Measurements from ENCODE around the gene PIK3R6. TPM values are rescaled to one million over a fixed set of nuclear protein-coding genes. Genes with fewer than 3 reads are reported as not detected.

PIK3R6 gene
- total RNA-seq, 1 donor from 2014 or later, result 4.5 TPM

DNA sequence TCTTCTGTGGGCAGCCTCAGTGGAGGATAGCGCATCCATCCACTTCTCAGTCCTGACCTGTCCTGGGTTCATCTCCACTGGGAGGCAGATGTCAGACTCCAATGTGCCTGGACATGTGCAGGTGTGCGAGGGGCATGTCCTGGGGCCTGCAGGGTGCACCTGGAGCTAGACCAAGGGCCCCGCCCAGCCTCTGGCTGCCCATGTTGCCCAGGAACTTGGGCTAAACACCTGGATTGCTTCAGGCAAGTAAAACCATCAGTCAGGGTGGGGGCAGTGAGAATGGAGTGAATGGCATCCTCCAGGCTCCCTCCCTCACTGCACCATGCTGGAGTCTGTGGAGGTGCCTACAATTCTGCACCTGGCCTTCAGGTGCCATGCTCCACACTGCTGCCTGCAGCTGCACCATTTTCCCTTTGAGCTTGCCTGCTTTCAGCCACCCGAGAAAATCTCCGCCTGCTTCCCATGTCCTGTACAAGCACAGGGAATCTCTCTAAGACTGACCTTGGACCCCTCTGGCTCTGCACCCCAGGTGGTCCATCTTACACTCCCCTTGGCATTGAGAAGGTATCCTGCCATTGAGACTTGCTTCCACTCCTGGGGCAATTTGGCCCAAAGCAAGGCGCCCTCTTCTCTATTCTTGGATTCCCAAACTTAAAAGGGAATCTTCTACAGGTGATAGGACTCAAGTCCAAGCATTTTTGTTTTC lies 66.2 kb downstream of the PIK3R6 start:
- H3K4me1 Mint-ChIP-seq, result no peaks in the 10 kb centered on the region
- H3K36me3 Mint-ChIP-seq (ENCODE audit: low read depth), result peaks cover 3% of the 10 kb centered on the region
- H3K27me3 Mint-ChIP-seq, result no peaks in the 10 kb centered on the region
- DNase-seq, result no peak
- intact Hi-C loops (cut with micrococcal nuclease), result no loop called here
- no peak overlapping the region for H3K27ac Mint-ChIP-seq
- H3K9me3 Mint-ChIP-seq, result no peaks in the 10 kb centered on the region
- H3K4me3 Mint-ChIP-seq, result no peak overlapping the region

DNA sequence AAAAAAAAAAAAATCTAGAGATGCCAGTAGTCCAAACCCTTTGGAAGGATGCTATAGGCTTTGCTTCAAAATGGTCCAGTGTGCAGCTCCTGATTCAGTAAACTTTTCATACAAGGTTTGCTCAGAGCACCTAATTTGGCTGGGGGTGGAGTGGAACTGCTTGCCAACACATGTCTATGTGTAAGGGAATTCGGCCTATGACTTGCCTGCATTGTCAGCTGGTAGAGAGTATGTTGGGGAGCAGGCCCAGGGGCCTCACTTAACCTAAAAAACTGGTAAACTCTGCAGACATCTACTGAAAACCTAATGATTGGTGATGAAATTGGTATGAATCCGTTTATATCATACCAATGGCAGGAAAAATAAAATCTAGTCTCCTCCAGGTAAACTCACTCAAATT lies 66.8 kb downstream of the PIK3R6 start:
- no peaks in the 10 kb centered on the region for H3K27me3 Mint-ChIP-seq
- H3K9me3 Mint-ChIP-seq, result no peaks in the 10 kb centered on the region
- intact Hi-C loops (cut with micrococcal nuclease), result no loop called here

DNA sequence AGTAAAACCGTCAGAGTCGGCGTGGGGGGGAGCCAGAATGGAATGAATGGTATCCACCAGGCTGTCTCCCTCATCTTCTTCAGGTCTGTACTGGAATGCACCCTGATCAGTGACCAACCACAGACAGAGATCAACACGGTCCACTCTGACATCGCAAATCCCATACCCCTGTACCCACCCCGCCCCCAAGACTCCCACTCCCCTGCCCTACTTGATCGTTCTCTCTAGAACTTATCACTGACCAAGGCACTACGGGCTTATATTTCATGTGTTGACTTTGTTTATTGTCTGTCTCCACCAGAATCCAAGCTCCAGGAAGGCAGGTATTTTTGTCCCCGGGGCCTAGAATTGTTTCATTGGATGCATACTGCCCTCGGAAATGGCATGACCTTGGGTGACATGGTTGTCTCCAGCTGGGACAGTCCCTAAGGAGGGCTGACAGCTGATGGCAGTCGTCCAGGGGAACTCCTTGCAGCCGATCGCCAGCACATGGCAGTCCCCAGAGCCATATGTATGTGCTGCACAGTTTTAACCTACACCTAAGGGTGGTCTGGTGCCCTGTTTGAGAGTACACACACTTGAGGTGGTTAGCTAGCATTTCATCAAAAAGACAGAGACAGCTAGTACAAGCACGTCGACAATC lies 67.8 kb downstream of the PIK3R6 start:
- Mint-ChIP-seq H3K4me1 (no peaks in the 10 kb centered on the region), H3K4me3 (no peak overlapping the region), H3K27ac (no peak overlapping the region), H3K9me3 (no peaks in the 10 kb centered on the region), H3K36me3 (ENCODE audit: low read depth) (peaks cover 3% of the 10 kb centered on the region), H3K27me3 (no peaks in the 10 kb centered on the region)
- intact Hi-C loops (cut with micrococcal nuclease), result no loop called here
- no peak for DNase-seq

More for the DNA sequence above, 66.8 kb downstream of the PIK3R6 start:
- no peak for DNase-seq
- Mint-ChIP-seq H3K4me3 (no peak overlapping the region), H3K36me3 (ENCODE audit: low read depth) (peaks cover 3% of the 10 kb centered on the region), H3K4me1 (no peaks in the 10 kb centered on the region), H3K27ac (no peak overlapping the region)

DNA sequence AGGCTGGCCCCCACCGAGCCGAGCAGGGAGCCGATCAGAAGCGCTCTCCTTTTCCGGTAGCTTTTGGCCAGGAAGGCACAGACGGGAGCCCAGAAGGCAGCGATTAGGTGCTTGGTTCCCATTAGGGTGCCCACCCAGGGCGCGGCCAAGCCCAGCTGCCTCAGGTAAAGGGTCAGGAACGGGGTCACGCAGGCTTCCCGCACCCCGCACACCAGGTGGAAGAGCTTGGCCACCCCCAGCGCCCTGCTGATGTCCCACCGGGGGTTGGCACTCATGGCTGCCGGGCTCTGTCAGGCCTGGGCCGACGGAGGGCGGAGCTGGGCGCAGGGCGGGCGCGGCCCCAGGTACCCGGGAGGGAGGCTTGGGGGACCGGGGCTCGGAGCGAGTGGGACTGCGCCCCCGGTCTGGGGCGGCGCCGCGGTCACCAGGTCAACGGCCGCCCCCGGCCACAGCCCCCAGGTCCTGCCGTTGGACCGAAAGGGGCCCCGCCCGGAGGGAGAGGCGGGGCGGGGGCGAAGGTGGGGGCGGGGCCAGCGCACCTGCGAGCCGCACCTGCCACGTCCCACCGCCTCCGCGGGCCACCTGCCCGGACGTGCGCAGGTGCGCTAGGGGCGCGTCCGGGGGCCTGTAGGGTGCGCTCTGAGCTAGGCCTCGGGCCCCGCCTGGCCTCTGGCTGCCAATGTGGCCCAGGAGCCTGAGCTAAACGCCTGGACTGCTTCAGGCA lies 68.5 kb downstream of the PIK3R6 start, which contains the start of gene MFSD6L:
MFSD6L (minus strand) TSS at position 520 of the 724 bp plus-strand sequence; CDS start at position 275, 245 bp downstream.
- DNase-seq, result no peak
- intact Hi-C loops (cut with micrococcal nuclease), result no loop called here
- Mint-ChIP-seq H3K36me3 (ENCODE audit: low read depth) (peaks cover 3% of the 10 kb centered on the region), H3K27me3 (no peaks in the 10 kb centered on the region), H3K4me3 (no peak within 1 kb of the TSS), H3K27ac (no peak within 1 kb of the TSS), H3K9me3 (no peaks in the 10 kb centered on the region), H3K4me1 (no peaks in the 10 kb centered on the region)

DNA sequence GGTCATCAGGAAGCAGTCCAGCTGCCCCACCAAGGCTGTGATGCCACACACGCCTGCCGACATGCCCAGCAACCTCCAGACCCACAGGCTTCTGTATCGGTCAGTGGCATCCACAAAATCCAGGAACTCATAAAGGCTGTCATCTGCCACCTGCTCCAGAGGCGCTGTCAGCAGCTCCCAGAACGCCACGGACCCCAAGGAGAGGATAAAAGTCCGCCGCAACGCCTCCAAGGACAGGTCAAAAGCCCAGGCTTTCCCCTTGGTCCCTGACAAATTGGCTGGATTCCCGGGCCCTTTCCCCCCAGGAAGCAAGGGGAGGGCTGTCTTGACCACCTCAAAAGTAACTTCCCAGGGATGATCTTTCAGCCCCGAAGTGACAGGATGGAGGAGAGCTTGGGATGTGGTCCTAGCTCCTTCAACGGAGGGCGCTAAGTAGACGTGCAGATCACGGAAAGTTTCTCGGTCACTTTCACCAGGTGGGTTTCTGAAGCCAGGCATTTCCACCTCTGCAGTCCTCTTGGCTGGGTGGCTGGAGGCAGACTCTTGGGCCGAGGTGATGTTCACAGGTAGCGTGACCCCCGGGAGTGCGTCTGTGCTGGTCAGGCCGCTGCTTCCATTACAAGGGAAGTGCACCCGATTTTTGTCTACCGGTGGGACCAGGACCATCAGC lies 69.2 kb downstream of the PIK3R6 start:
- no peak overlapping the region for H3K27ac Mint-ChIP-seq
- intact Hi-C loops (cut with micrococcal nuclease), result no loop called here
- no peak overlapping the region for H3K4me3 Mint-ChIP-seq
- no peak for DNase-seq
- peaks cover 2% of the 10 kb centered on the region for H3K27me3 Mint-ChIP-seq
- no peaks in the 10 kb centered on the region for H3K9me3 Mint-ChIP-seq
- H3K4me1 Mint-ChIP-seq, result no peaks in the 10 kb centered on the region
- H3K36me3 Mint-ChIP-seq (ENCODE audit: low read depth), result peaks cover 3% of the 10 kb centered on the region

DNA sequence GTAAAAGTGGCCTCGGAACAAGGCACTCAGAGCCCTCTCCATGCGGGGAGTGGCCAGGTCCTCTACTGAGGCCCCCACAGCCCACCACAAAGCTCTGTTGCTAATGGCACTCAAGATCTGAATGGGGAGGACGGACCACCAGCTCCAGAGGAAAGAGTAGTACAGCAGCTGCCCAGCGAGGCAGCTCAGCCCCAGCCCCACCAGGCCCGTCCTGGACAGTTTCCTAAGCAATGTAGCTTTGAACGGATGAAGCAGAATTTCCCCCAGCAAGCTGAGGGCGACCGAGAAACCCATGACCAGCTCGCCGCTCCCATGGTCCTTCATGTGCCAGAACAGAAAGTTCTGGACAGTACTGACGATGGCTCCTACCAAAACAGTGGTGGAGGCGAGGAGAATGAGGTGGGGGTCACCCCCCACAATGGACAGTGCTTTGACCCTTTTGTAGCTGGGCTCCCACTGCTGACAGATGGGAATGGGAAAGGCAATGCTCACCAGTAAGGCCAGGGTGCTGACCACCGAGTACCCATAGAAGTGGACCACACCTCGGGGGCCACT lies 69.8 kb downstream of the PIK3R6 start:
- no peak overlapping the region for H3K27ac Mint-ChIP-seq
- H3K27me3 Mint-ChIP-seq, result peaks cover 2% of the 10 kb centered on the region
- no peak overlapping the region for H3K4me3 Mint-ChIP-seq

DNA sequence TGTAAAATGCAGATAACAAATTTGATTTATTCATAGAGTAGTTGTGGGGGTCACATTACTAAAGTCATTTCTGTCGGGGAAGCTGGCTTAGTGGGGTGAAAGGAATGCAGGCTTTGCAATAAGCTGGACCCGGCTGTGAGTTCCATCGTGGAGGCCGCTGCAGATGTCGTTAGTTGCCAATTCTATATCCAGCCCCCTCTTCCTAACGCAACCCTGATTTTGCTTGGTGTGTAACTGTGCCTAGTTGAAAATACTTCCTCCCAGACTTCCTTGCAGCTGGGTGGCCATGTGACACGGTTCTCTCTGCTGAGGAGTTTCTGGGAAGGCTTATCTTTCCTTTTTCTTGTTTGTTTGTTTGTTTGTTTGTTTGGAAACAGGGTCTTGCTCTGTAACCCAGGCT lies 72.8 kb downstream of the PIK3R6 start:
- DNase-seq, result no peak
- Mint-ChIP-seq H3K9me3 (no peaks in the 10 kb centered on the region), H3K4me1 (no peaks in the 10 kb centered on the region), H3K27ac (no peak overlapping the region), H3K36me3 (ENCODE audit: low read depth) (no peaks in the 10 kb centered on the region), H3K4me3 (no peak overlapping the region), H3K27me3 (peaks cover 5% of the 10 kb centered on the region)
- intact Hi-C loops (cut with micrococcal nuclease), result no loop called here

More for the DNA sequence above, 69.8 kb downstream of the PIK3R6 start:
- Mint-ChIP-seq H3K9me3 (no peaks in the 10 kb centered on the region), H3K36me3 (ENCODE audit: low read depth) (peaks cover 2% of the 10 kb centered on the region), H3K4me1 (no peaks in the 10 kb centered on the region)
- no peak for DNase-seq
- intact Hi-C loops (cut with micrococcal nuclease), result no loop called here

DNA sequence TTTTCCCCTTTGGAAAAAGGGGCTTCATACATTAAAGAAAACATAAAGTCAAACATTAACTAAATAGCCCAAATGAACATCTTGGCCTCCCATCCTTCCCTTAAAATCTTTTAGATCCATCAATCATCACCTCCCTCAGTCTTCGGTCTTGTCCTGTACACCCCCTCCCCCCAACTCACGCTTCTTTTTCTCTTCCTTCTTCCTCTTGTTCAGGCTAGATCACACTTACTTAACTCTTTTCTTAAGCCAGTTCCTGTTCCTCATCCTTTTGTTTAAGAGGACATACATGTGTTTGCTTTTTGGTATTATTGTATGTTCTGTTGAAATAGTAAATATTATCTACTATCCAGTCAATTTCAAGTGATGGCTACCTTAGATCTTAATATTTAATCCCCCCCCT lies 73.8 kb downstream of the PIK3R6 start:
- Mint-ChIP-seq H3K4me1 (no peaks in the 10 kb centered on the region), H3K4me3 (no peak overlapping the region), H3K36me3 (ENCODE audit: low read depth) (no peaks in the 10 kb centered on the region), H3K27me3 (peaks cover 6% of the 10 kb centered on the region), H3K27ac (no peak overlapping the region), H3K9me3 (no peaks in the 10 kb centered on the region)
- no peak for DNase-seq
- intact Hi-C loops (cut with micrococcal nuclease), result no loop called here

DNA sequence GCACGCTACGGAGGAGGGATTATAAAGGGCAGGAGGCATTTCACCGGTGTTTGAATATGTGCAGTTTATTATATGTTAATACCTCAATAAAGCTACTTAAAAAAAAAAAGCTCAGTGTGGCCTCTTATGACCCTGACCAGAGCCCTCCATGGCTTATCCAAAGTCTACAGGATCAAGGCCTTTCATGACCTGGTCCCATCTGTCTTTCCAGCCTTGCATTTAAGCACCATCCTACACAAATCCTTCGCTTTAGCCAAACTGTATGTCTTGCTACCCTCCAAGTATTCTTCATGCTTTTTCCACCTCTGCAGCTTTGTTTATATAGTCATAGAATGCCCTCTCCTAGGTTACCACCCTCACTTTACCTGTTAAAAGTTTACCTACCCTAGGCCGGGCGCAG lies 74.8 kb downstream of the PIK3R6 start:
- Mint-ChIP-seq H3K4me1 (no peaks in the 10 kb centered on the region), H3K36me3 (ENCODE audit: low read depth) (no peaks in the 10 kb centered on the region), H3K4me3 (no peak overlapping the region), H3K9me3 (no peaks in the 10 kb centered on the region), H3K27ac (no peak overlapping the region), H3K27me3 (peaks cover 6% of the 10 kb centered on the region)
- intact Hi-C loops (cut with micrococcal nuclease), result no loop called here
- DNase-seq, result no peak

DNA sequence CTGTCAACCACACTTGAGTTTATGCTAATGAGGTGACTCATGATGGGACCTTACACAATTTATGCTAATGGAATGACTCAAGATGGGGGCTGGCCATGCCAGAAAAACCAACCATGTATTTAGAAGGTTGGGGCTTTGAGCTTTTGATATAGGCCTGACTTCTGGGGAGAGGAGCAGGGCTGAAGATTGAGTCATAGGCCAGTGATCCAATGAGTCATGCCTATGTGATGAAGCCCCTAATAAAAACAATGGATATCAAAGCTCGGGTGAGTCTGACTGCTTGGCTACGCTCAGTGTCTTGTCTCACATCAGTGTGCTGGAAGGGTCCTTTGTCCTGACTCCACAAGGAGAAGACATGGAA lies 75.6 kb downstream of the PIK3R6 start:
- Mint-ChIP-seq H3K4me1 (no peaks in the 10 kb centered on the region), H3K9me3 (no peaks in the 10 kb centered on the region), H3K4me3 (no peak overlapping the region), H3K27ac (no peak overlapping the region), H3K36me3 (ENCODE audit: low read depth) (no peaks in the 10 kb centered on the region), H3K27me3 (peaks cover 6% of the 10 kb centered on the region)
- intact Hi-C loops (cut with micrococcal nuclease), result no loop called here
- no peak for DNase-seq

DNA sequence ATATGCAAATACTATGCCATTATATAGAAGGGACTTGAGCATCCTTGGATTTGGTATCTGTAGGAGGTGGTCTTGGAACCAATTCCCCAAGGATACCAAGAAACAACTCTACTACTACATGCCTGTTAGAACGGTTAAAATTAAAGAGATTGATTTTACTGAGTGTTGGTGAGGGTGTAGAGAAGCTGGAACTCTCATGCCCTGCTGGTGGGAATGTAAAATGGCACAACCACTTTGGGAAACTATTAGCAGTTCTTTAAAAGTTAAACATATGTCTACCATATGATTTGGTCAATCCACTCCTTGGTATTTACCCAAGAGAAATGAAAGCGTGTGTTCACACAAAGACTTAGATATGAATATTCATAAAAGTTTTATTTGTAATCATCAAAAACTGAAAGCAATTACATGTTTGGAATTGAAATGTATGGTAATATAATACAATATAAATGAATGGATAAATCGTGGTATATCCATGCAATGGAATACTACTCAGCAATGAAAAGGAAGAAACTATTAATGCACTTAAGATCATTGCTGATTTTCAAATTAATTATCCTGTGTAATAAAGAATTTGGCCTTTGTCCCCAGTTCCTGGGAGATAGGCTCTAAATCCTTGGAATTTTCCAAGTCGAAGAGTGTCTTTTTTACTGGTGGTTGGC lies 76.1 kb downstream of the PIK3R6 start:
- no peak overlapping the region for H3K4me3 Mint-ChIP-seq
- intact Hi-C loops (cut with micrococcal nuclease), result no loop called here
- H3K36me3 Mint-ChIP-seq (ENCODE audit: low read depth), result no peaks in the 10 kb centered on the region
- no peak for DNase-seq
- H3K27ac Mint-ChIP-seq, result no peak overlapping the region
- H3K27me3 Mint-ChIP-seq, result peaks cover 6% of the 10 kb centered on the region
- no peaks in the 10 kb centered on the region for H3K4me1 Mint-ChIP-seq
- no peaks in the 10 kb centered on the region for H3K9me3 Mint-ChIP-seq

DNA sequence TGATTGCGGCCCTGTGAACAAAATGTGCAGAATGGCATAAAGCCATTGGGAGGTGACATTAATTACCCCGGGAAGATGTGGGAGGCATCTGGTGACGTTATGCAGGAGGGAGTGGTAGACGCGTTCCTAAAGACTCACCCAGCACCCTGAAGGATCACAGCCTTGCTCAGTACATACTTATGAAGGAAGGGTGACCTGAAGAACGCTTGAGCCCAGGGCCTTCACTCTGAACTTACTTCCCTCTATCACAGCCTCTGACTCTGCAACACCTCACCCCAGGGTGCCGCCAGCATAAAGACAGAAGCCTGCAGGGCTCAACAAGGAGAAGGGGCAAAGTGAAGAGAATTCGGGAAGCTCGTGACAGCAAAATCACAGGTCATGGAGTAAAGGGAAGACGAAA lies 77.7 kb downstream of the PIK3R6 start:
- H3K4me1 Mint-ChIP-seq, result peaks cover 2% of the 10 kb centered on the region
- no peak overlapping the region for H3K4me3 Mint-ChIP-seq
- H3K36me3 Mint-ChIP-seq (ENCODE audit: low read depth), result no peaks in the 10 kb centered on the region
- intact Hi-C loops (cut with micrococcal nuclease), result loop anchor here (10.0 kb wide), 2 partner anchors 105 to 205 kb away; no protein-coding TSS in a partner anchor
- no peak overlapping the region for H3K27ac Mint-ChIP-seq
- no peak for DNase-seq
- no peaks in the 10 kb centered on the region for H3K9me3 Mint-ChIP-seq
- H3K27me3 Mint-ChIP-seq, result peaks cover 8% of the 10 kb centered on the region

DNA sequence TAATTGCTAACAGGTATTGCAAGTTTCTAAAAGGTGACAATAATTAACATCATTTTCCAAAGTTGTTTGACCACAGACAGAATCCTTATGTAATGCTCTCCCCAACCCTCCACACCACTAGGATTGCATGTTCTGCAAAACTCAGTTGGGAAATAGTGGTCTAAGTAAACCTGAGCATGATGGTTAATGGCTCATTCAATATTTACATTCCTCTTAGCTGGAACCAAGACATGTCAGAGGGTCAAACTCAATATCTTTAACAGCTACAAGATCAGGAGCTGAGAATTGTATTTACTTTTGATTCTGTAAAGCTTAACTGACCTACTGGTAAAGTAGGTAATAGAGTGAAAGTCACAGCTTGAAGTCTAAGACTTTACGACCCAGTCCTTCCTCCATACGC lies 78.5 kb downstream of the PIK3R6 start:
- no peaks in the 10 kb centered on the region for H3K36me3 Mint-ChIP-seq (ENCODE audit: low read depth)
- H3K4me1 Mint-ChIP-seq, result peaks cover 2% of the 10 kb centered on the region
- H3K4me3 Mint-ChIP-seq, result no peak overlapping the region
- peaks cover 8% of the 10 kb centered on the region for H3K27me3 Mint-ChIP-seq
- intact Hi-C loops (cut with micrococcal nuclease), result loop anchor here (10.0 kb wide), 2 partner anchors 106 to 206 kb away; no protein-coding TSS in a partner anchor
- no peak for DNase-seq
- H3K27ac Mint-ChIP-seq, result no peak overlapping the region
- no peaks in the 10 kb centered on the region for H3K9me3 Mint-ChIP-seq
